Panc1 (cell line): Measurements from ENCODE around the gene CFAP100.

Source experiments
- CTCF ChIP-seq: fragments of 450-650 bp; IDR thresholded peaks from 2 replicates; pipeline ENCODE4 v1.5.1; 2017; ENCODE audit warnings: mild to moderate bottlenecking
- POLR2AphosphoS5 ChIP-seq: IDR thresholded peaks from 2 replicates; pipeline ENCODE4 v1.6.1; 2012; ENCODE audit warnings: mild to moderate bottlenecking, low read depth, low read length, moderate library complexity
- REST ChIP-seq, 2 experiments: IDR thresholded peaks; 2 replicates each; pipeline ENCODE4 v1.6.1; 2011 to 2012; ENCODE audit warnings: low read depth in 2 of 2, control low read depth in 1 of 2, low read length in 1 of 2, mild to moderate bottlenecking in 1 of 2, moderate library complexity in 1 of 2; ENCODE audit not compliant: insufficient read depth in 1 of 2
- TCF7L2 ChIP-seq: IDR thresholded peaks from 2 replicates; pipeline ENCODE4 v1.6.1; 2011; ENCODE audit warnings: mild to moderate bottlenecking, low read depth, low read length, inconsistent platforms

GRCh38 chr3:126466886-126467610 lies 72.3 kb downstream of the CFAP100 start:
- no peak for TF ChIP-seq CTCF
- no peak for TF ChIP-seq TCF7L2
- TF ChIP-seq POLR2AphosphoS5, result no peak
- TF ChIP-seq REST (IDR thresholded peaks at IDR 0.05; ENCODE audit: insufficient read depth in 1 of 2, low read depth in 2 of 2, low read length in 1 of 2), result no peak
